T1000 (cell line): ENCODE data around the gene WDTC1.
A peak's percentile ranks its signal among the peaks of the same experiment; 100 is the strongest.
"Not testable (repeated sequence)": the region's sequence is repeated elsewhere in the genome, so short reads cannot be mapped to it uniquely, and the experiment has no call there.

Experiments used
- DNase-seq: peaks from one replicate; lab custom pipeline; 2025; ENCODE audit warnings: mixed read lengths; lab: John Stamatoyannopoulos, UW

The WDTC1 gene

GRCh38 chr1:27253596-27253995, 19.2 kb downstream of the WDTC1 start:
- DNase-seq, result no peak

- DNase-seq, result no peak
These were observed 20.7 kb downstream of the WDTC1 start for GRCh38 chr1:27255136-27255535.

GRCh38 chr1:27257155-27257554, 22.7 kb downstream of the WDTC1 start:
- DNase-seq, result no peak

- no peak for DNase-seq
These were observed 24.2 kb downstream of the WDTC1 start for GRCh38 chr1:27258598-27258997.

- no peak for DNase-seq
These were observed 32.7 kb downstream of the WDTC1 start for GRCh38 chr1:27267153-27267552.

GRCh38 chr1:27269276-27269675, 34.8 kb downstream of the WDTC1 start:
- no peak for DNase-seq

- no peak for DNase-seq
These were observed 39.8 kb downstream of the WDTC1 start for GRCh38 chr1:27274204-27274603.

- no peak for DNase-seq
These were observed 41.3 kb downstream of the WDTC1 start for GRCh38 chr1:27275696-27276095.

- peak; percentile 73 for DNase-seq
These were observed 50.2 kb downstream of the WDTC1 start for GRCh38 chr1:27284425-27285273.

- no peak for DNase-seq
These were observed 50.8 kb downstream of the WDTC1 start for GRCh38 chr1:27285274-27285660.

GRCh38 chr1:27285821-27286220, 51.4 kb downstream of the WDTC1 start:
- not testable (repeated sequence) for DNase-seq

- DNase-seq, result not testable (repeated sequence)
These were observed 54.7 kb downstream of the WDTC1 start for GRCh38 chr1:27289125-27289524.

- no peak for DNase-seq
These were observed 56.1 kb downstream of the WDTC1 start for GRCh38 chr1:27290581-27290980.

GRCh38 chr1:27292106-27292505, 57.7 kb downstream of the WDTC1 start:
- peak; percentile 15 for DNase-seq

- no peak for DNase-seq
These were observed 59.5 kb downstream of the WDTC1 start for GRCh38 chr1:27293915-27294314.

GRCh38 chr1:27296773-27297291, 62.4 kb downstream of the WDTC1 start:
- DNase-seq, result peak; percentile 31

GRCh38 chr1:27297903-27298302, 63.5 kb downstream of the WDTC1 start:
- DNase-seq, result no peak

GRCh38 chr1:27298632-27299384, 64.4 kb downstream of the WDTC1 start:
- DNase-seq, result no peak

GRCh38 chr1:27299385-27300271, 65.2 kb downstream of the WDTC1 start:
- peak; percentile 92 for DNase-seq

- peak; percentile 83 for DNase-seq
These were observed 66.1 kb downstream of the WDTC1 start for GRCh38 chr1:27300341-27301051.

GRCh38 chr1:27301052-27301422, 66.6 kb downstream of the WDTC1 start:
- DNase-seq, result no peak
